ENCODE data around the gene GREB1. TPM values are rescaled to one million over a fixed set of nuclear protein-coding genes. Genes with fewer than 3 reads are reported as not detected.

Gene GREB1
- total RNA-seq, 1 experiment from 2014 or later = 2.7 TPM

GRCh38 chr2:11579867-11580659 is 46.2 kb downstream of the GREB1 start:
- H3K27me3 ChIP-seq = no peaks in the 10 kb centered on the region
- no peaks in the 10 kb centered on the region for H3K9me3 ChIP-seq
- DNase-seq = no peak
- H3K36me3 ChIP-seq = no peaks in the 10 kb centered on the region
- no peak overlapping the region for H3K4me3 ChIP-seq

GRCh38 chr2:11580697-11581096 is 46.9 kb downstream of the GREB1 start:
- no peak overlapping the region for H3K4me3 ChIP-seq
- no peaks in the 10 kb centered on the region for H3K27me3 ChIP-seq
- no peaks in the 10 kb centered on the region for H3K9me3 ChIP-seq
- DNase-seq = no peak
- no peaks in the 10 kb centered on the region for H3K36me3 ChIP-seq

- no peak for DNase-seq
- no peaks in the 10 kb centered on the region for H3K9me3 ChIP-seq
- H3K27me3 ChIP-seq = no peaks in the 10 kb centered on the region
- H3K4me3 ChIP-seq = no peak overlapping the region
- H3K36me3 ChIP-seq = no peaks in the 10 kb centered on the region
Measured at GRCh38 chr2:11581124-11581796, 47.4 kb downstream of the GREB1 start.

- Histone ChIP-seq H3K27me3 (no peaks in the 10 kb centered on the region), H3K4me3 (no peak overlapping the region), H3K36me3 (no peaks in the 10 kb centered on the region), H3K9me3 (no peaks in the 10 kb centered on the region)
- no peak for DNase-seq
Measured at GRCh38 chr2:11581797-11582611, 48.2 kb downstream of the GREB1 start.

GRCh38 chr2:11582612-11582861 is 48.7 kb downstream of the GREB1 start:
- H3K36me3 ChIP-seq = no peaks in the 10 kb centered on the region
- no peak overlapping the region for H3K4me3 ChIP-seq
- no peaks in the 10 kb centered on the region for H3K27me3 ChIP-seq
- no peak for DNase-seq
- no peaks in the 10 kb centered on the region for H3K9me3 ChIP-seq

GRCh38 chr2:11582862-11583752 is 49.3 kb downstream of the GREB1 start:
- Histone ChIP-seq H3K9me3 (no peaks in the 10 kb centered on the region), H3K27me3 (no peaks in the 10 kb centered on the region), H3K4me3 (no peak overlapping the region), H3K36me3 (no peaks in the 10 kb centered on the region)
- DNase-seq = peak; percentile 91

- no peak overlapping the region for H3K4me3 ChIP-seq
- no peaks in the 10 kb centered on the region for H3K9me3 ChIP-seq
- no peaks in the 10 kb centered on the region for H3K36me3 ChIP-seq
- peak; percentile 100 for DNase-seq
- no peaks in the 10 kb centered on the region for H3K27me3 ChIP-seq
Measured at GRCh38 chr2:11583840-11584524, 50.1 kb downstream of the GREB1 start.

GRCh38 chr2:11584525-11585056 is 50.7 kb downstream of the GREB1 start:
- DNase-seq = no peak
- H3K36me3 ChIP-seq = no peaks in the 10 kb centered on the region
- no peaks in the 10 kb centered on the region for H3K27me3 ChIP-seq

GRCh38 chr2:11585071-11585470 is 51.2 kb downstream of the GREB1 start:
- Histone ChIP-seq H3K4me3 (no peak overlapping the region), H3K9me3 (no peaks in the 10 kb centered on the region), H3K36me3 (no peaks in the 10 kb centered on the region), H3K27me3 (no peaks in the 10 kb centered on the region)
- no peak for DNase-seq

More at GRCh38 chr2:11584525-11585056, 50.7 kb downstream of the GREB1 start:
- Histone ChIP-seq H3K9me3 (no peaks in the 10 kb centered on the region), H3K4me3 (no peak overlapping the region)

- DNase-seq = no peak
- Histone ChIP-seq H3K27me3 (no peaks in the 10 kb centered on the region), H3K9me3 (no peaks in the 10 kb centered on the region)
Measured at GRCh38 chr2:11588228-11589110, 54.6 kb downstream of the GREB1 start.

GRCh38 chr2:11589316-11589940 is 55.6 kb downstream of the GREB1 start:
- Histone ChIP-seq H3K9me3 (no peaks in the 10 kb centered on the region), H3K36me3 (no peaks in the 10 kb centered on the region; the same call in 1 of the 2 replicates), H3K4me3 (no peak overlapping the region), H3K27me3 (no peaks in the 10 kb centered on the region)
- DNase-seq = no peak

More at GRCh38 chr2:11588228-11589110, 54.6 kb downstream of the GREB1 start:
- H3K36me3 ChIP-seq = no peaks in the 10 kb centered on the region; the same call in 1 of the 2 replicates
- H3K4me3 ChIP-seq = no peak overlapping the region

- Histone ChIP-seq H3K4me3 (no peak overlapping the region), H3K36me3 (no peaks in the 10 kb centered on the region; the same call in 1 of the 2 replicates), H3K27me3 (no peaks in the 10 kb centered on the region), H3K9me3 (no peaks in the 10 kb centered on the region)
- DNase-seq = no peak
Measured at GRCh38 chr2:11590193-11590592, 56.3 kb downstream of the GREB1 start.

- DNase-seq = no peak
- H3K9me3 ChIP-seq = no peaks in the 10 kb centered on the region
- H3K27me3 ChIP-seq = no peaks in the 10 kb centered on the region
- H3K36me3 ChIP-seq = no peaks in the 10 kb centered on the region; the same call in 1 of the 2 replicates
- H3K4me3 ChIP-seq = no peak overlapping the region
Measured at GRCh38 chr2:11591091-11591490, 57.2 kb downstream of the GREB1 start.
